ENCODE measurements around the gene CDC26.

DNA sequence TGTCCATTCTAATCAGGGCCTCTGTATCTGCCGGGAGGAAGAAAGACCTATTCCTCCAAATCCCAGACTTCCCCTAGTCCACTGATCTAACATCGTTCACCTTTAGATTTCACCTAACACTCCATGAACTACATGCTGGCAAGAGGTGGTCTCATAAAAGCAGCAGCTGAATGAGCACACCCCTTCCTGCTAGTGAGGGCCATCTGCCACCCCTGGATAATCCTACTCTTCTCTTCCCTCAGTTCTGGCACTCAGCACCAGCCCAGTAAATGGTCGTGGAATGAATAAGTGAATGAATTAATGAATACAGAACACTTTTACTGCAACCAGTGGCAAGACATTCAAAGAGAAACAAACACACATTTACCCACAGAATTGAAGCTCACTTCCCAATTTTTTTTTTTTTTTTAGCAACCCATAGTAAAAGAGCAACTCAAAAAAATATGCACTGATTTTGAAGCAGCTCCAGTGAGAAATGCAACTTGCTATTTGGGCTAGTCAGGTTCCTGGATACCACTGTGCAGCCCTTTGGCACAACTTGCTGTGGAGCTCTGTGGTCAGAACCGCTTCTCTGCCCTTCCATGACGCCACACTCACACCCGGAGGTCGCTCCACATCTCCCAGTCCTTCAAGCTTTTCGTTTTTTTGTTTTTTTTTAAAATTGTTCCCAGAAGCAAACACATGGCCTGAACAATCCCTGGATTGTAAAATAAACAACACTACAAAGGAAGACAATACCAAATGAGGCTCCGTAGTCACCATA lies 21.6 kb upstream of the CDC26 start:
- TF ChIP-seq, protein P1, sequence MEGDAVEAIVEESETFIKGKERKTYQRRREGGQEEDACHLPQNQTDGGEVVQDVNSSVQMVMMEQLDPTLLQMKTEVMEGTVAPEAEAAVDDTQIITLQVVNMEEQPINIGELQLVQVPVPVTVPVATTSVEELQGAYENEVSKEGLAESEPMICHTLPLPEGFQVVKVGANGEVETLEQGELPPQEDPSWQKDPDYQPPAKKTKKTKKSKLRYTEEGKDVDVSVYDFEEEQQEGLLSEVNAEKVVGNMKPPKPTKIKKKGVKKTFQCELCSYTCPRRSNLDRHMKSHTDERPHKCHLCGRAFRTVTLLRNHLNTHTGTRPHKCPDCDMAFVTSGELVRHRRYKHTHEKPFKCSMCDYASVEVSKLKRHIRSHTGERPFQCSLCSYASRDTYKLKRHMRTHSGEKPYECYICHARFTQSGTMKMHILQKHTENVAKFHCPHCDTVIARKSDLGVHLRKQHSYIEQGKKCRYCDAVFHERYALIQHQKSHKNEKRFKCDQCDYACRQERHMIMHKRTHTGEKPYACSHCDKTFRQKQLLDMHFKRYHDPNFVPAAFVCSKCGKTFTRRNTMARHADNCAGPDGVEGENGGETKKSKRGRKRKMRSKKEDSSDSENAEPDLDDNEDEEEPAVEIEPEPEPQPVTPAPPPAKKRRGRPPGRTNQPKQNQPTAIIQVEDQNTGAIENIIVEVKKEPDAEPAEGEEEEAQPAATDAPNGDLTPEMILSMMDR (IDR thresholded peaks at IDR 0.05), result no peak
- TF ChIP-seq POLR2A (IDR thresholded peaks at IDR 0.05), result no peak

Measured in adrenal gland (tissue), 5 donors.